ENCODE data around the gene TTC39A.

TTC39A gene

DNA sequence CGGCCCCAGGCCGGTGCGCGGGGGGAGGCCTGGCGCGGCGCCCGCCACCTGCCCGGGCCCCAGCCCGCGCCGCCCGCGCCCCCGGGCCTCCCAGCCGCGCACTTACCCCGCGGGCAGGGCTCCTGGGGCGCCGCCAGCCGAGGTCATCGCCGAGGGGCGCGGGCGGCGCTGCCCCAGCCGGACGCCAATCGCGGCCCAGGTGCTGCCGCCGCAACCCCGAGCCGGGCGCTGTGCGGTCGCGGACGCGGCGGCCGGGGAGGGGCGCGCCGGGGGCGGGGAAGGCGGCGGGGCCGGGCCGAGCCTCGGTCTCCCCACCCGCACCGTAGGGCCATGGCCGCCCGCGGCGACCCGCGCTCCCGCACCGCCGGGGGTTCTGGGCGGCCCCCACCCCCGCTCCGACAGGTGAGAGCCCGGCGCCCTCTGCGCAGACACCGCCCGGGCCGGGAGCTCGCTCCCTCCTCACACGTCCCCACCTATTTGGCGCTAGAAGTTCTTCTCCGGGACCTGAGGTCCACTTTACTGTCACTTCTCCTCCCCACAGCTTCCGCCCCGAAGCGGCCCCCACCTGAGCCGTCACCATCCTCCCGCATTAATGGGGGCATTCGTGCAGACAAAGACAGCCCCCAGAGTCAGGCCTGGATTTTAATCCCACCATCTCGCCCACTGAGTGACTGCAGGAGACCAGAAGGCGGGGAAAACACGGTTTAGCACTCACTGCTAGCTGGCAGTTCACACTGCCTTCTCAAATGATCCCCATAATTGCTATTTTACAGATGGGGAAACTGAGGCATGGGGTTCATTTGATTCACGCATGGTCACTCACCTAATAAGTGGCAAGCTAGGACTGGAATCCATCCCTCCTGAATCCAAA, at the start of gene TTC39A:
Gene TTC39A, minus strand, starts transcription at position 232 of the 871 bp plus-strand sequence. Its CDS starts 85 bp downstream, at position 147.
- no peak for DNase-seq

DNA sequence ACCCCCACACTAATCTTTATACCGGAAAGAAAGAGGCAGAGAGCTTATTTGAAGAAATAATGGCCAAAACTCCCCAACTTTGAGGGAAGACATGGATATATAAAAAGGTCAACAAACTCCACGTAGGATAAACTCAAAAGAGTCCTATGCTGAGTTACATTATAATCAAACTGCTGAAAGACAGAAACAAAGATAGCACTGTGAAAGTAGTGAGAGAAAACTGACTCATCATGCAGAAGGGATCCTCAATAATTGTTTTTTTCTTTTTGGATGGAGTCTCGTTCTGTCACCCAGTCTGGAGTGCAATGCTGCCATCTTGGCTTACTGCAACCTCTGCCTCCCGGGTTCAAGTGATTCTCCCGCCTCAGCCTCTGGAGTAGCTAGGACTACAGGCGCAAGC, 48.5 kb upstream of the TTC39A start:
- no peak for DNase-seq

DNA sequence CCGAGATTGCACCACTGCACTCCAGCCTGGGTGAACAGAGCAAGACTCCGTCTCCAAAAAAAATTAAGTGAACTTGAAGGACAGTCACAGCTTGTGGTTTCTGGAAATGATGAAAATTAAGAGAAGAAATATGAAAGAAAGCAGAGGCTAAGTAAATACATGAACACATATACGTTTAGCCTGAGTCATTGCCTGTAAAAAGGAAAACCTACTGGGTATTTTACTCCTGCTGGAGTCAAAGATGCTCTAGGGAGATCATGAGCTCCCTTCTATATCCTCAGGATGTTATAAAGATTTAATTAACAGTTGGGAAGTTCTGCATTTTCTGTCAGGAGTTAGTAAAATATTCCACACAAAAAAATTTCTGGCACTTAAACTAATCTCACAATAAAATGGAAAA, 43.5 kb upstream of the TTC39A start:
- DNase-seq = no peak

DNA sequence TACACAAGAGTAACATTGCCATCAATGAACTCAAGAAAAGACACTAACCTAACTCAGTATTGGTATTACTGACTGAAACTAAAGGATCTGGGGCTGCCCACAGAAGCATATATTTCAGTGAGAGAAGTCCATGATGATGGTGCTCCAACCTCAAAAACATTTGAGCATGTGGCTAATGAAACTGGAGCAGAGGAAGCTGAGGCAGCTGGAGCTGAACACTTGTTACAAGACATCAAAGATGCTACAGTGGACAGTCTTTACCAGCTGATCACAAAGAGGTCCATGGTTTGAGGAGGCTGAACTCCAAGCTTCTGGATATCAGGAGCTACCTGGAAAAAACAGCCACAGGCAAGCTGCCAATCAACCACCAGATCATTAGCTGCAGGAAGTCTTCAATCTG, 42.2 kb upstream of the TTC39A start:
- no peak for DNase-seq

DNA sequence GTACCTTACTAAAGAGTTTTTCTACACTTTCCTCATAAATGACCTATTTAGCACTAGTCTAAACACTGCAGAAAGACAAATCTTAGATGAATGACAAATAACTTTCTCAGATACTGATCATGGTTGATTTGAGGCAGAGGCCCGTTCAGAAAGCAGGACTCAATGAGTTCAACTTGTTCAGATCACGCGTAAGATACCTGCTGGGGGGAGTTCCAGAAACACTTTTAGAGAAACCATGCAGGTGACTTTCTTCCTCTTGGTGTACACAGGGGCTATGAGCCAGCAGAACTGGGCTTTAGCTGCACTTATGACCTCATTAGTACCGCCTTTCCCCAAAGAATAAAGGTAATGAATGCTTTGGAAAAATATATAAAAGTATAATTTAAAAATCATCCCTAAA, 38.8 kb upstream of the TTC39A start:
- DNase-seq = no peak

DNA sequence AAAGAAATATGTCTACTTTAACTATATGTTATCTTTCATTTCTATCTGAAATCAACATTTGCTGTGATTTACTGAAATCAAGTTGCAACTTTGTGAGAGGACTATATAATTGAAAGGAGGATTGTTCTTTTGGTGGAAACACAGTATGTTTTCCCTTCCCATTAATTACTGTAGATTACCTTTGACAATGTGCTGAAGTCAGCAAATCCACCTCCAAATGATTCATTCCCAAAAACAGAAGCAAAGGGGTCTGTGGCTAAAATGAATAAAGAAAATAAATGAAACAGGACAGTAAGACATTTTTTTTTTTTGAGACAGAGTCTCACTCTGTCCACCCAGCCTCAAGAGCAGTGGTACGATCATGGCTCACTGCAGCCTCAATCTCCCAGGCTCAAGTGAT, 35.4 kb upstream of the TTC39A start:
- DNase-seq = no peak

DNA sequence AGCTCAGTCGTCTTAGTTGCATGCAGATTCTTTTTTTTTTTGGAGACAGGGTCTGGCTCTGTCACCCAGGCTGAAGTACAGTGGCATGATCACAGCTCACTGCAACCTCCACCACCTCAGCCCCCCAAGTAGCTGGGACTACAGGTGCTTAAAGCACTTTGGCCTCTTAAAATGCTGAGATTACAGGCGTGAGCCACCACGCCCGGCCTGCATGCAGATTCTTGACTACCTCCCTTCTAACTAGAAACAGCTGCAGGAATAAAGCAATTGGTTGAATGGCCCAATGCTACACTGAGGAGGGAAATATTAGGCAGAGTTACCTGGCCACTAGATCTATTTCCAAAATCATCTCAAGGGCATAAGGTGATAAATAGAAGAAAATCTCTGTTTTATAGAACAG, 29.5 kb upstream of the TTC39A start:
- DNase-seq = no peak

DNA sequence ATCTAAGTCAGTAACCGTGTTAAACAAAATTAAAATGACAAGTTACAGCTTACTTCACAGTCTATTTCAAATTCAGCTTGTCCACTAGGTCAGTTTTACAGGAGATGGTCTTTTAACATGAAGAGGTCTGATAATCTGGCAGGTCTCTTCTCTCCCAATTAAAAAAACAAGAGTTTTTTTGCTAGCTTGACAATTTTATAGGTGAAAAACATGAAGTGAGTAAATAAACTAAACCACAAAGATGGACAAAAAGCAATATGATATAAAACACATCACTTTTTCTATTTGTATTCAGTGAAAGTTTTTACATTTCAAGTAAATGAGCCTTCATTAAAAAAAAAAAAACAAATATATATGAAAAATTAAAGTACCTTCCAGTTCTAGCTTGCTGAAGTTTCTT, 25.0 kb upstream of the TTC39A start:
- no peak for DNase-seq

DNA sequence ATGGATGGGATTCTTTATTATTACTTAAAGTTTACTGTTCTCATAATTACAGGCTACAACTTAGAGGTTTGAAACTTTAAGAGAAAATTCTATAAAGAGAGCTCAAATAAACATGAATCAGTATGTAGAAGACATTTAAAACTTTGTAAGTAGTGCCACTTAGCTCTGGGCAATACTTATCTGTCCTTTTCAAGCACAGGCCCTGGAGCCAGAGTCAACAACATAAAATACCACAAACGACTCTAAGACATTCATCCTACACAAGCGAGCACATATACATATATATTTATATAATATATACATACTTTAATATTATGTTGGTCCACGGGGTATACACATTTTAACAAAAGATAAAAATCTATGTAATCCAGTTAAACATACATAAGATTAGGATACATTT, 24.1 kb upstream of the TTC39A start:
- DNase-seq = no peak

DNA sequence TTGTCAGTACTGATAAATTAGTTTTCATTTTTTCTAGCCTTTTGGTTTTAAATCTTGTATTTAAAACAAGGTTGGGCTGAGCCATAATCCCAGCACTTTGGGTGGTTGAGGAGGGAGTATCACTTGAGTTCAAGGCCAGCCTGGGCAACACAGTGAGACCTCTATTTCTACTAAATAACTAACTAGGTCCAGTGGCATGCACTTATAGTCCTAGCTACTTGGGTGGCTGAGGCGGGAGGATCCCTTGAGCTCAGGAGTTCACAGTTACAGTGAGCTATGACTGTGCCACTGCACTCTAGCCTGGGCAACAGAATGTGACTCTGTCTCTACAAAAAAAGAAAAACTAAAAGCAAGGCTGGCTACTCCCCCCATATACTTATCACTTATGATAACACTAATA, 21.5 kb upstream of the TTC39A start:
- DNase-seq = no peak

DNA sequence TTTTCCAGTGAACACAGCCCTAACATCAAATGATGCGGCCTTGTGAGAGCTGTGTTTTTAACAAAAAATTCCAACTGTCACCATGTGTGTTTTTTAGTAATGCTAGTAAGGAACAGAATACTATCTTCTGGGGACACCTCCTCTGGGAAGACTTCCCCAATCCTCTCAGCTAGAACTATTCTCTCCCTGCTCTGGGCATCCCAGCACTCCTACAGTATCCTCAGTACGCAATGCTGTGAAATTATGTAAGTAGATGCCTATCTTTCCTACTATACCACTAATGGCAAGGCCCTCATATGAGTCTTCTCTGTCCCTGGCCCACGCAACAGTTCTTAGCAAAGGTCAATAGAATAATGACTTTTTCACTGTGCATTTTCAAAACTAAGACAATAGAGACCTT, 19.5 kb upstream of the TTC39A start:
- DNase-seq = no peak

DNA sequence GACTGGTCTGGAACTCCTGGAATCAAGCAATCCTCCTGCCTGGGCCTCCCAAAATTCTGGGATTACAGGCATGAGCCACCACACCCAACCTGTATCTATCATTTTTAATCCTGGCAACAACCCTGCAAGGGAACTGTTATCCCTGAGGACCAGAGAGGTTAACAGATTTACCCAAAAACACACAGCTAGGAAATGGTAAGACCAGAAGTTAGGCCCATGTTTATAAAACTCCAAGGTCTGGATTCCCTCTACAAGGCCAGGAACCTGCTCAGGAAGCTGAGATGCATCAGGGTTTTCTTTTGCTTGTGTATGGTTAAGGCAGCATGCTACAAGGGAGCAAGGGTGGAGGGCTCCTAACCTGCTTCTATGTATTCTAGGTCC, 17.8 kb upstream of the TTC39A start:
- DNase-seq = no peak

DNA sequence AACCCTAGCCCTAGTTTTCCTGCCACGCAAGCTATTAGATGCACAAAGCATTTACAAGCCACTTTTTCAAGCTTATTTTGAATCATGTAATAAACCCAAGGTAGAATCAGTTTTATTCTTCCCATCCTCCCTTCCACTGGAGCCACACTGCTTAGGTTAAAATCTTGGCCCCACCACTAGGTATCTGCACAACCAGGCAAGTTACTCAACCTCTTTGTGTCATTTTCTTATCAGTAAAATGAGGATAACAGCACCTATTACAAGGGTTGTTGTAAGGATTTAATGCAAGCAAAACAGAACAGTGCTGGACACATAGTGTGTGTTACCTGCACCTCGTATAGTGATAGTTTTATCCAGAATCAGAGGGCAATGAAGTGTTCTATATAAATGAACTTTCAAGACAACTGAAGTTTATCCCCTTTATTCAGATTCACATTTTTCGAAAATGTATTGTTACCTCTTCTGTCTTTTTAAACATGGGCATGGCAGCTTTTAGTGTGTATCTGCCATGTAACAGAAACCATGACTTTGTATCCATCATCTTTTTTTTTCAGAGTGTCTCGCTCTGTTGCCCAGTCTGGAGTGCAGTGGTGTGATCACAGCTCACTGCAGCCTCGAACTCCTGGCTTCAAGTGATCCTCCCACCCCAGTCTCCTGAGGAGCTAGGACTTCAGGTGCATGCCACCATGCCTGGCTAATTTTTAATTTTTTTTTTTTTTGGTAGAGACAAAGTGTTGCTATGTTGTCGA, 17.2 kb upstream of the TTC39A start:
- DNase-seq = no peak

DNA sequence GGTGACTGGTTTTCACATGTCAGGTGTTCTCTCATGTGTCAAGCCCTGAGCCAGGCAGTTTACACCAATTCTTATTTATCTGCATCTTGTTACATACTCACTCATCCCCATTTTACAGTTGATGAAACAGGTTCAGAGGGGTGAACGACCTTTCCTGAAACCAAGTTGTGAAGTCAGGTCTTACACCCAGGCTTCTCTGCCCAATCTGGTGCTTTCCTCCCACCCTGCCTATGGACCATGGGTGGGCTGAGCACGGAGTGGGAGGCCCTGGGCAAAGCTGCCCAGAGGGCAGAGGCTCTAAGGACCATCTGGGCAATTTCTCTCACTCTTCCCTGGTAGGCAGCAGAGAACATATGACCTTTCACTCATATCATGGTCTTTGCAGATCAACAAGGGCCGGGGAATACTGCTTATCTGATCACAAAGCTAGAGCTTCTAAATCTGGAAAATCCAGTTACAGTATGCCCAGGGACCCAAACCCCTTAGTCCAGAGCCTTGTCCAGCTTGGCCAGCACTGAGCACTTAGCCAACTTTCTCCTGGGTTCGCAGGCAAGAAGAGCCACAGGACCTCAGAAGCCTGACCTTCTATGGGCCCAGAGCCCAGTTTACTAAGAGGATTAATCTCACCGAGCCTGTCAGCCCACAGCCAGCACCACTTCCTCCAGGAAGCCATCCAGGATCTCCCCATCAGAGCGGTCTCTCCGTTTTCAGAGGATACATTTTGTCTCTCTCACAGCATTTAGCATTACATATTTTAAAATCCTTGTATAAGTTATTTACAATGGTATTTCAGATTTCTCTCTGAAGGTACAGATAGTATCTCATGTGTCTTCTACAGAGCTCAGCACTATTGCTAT, 16.0 kb upstream of the TTC39A start:
- no peak for DNase-seq

DNA sequence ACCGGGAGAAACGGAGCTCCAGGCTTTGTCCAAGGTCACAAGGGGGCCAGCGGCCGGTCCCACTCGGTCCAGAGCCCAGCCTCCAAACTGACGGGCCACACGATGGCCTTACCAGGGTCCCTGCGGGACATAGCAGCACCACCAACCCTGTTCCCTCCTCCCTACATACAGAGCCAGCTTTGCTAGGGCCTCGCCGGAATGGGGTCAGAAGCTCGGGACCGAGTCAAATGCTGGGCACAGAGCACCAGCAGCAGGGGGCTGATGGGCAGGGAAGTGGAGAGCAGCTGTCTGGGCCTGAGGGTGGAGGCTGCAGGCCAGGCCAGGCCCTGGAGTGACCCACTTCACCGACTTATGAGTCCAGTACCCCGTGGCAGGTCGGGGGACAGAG, 14.9 kb upstream of the TTC39A start:
- DNase-seq = no peak

DNA sequence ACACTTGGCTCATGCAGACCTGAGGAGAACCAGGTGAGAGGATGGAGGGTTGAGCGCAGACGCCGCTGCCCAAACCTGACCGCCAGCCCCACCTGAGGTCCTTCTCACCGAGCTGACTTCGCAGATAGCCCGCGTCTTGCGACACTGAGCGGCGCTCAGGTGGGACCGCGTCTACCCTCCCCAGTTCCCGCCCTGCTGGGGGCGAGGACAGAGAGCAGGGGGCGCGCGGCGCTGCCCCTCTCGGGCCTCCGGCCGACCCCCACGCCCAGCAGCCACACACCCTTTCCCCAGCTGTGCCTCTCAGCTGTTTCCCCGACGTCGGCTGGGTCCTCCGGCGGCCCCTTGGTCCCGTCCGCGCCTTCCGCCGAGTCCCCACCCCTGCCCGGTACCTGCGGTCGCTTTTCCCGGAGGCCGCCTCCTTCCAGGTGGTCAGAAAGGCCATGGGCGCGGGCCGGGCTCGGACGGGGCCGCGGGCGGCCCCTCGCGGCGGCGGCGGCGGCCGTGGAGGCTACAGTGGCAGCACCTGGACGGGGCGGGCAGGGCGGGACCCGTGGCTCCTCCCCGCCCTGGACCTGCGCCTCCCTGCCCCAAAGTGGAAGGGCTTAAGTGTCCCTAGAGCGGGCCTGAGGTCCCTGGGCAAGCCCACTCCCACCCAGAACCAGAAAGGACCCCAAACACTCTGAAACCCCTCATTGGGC, 14.4 kb upstream of the TTC39A start:
- DNase-seq = no peak

DNA sequence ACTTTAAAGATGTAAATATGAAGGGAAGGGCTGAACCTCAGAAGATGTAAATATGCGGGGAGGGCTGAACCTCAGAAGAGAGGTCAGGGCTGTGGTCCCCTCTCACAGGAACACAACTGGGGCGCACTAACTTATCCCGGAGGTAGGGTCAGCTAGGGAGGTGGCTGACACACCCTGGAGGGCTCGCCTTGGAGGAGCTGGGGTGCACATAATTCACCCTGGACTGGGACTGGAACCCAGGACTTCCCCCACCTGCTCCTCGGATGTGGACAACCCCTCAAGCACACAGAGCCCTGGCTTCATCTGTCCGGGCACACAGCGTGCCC, 13.9 kb upstream of the TTC39A start:
- DNase-seq = no peak

DNA sequence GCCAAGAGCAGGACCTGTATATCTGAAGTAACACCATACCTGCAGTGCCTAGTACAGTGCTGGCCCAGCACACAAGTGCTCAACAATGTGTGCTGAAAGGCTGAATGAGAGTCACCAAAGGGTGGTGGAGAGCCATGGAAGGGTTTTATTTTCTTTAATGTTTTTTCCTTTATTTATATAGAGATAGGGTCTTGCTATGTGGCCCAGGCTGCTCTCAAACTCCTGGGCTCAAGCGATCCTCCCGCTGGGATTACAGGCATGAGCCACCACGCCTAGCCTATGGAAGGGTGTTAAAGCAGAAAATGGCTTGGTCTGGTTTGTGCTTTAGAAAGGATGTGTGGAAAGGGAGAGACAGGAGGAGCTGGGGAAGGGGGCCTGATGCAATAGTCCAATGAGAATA, 13.3 kb upstream of the TTC39A start:
- no peak for DNase-seq

DNA sequence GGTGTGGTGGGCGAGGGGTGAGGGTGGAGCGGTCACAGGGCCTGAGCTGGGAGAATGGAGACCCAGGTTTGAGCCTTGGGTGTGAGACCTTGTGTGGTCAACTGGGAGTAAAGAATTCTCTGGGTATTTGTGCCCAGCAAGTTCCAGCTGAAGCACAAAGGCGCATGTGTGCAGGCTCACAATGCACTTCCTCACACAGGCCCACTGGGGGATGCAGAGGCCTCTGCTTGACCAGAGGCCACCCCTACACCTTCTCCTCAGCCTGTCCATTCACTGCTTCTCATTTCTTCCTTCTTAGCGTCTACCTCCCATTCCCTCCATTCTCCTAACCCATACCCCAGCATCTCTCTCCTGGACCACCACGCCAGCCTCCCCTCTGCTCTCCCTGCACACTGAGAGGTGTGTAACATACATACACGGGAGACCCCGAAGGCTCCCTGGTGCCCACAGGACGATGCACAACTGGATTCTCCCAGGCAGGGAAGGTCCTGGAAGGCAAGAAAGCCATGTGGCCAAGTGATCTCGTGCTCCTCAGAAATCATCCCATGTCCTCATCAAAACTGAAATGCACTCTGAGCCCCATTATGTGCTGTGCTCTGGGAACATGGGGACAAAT, 12.3 kb upstream of the TTC39A start:
- DNase-seq = no peak

DNA sequence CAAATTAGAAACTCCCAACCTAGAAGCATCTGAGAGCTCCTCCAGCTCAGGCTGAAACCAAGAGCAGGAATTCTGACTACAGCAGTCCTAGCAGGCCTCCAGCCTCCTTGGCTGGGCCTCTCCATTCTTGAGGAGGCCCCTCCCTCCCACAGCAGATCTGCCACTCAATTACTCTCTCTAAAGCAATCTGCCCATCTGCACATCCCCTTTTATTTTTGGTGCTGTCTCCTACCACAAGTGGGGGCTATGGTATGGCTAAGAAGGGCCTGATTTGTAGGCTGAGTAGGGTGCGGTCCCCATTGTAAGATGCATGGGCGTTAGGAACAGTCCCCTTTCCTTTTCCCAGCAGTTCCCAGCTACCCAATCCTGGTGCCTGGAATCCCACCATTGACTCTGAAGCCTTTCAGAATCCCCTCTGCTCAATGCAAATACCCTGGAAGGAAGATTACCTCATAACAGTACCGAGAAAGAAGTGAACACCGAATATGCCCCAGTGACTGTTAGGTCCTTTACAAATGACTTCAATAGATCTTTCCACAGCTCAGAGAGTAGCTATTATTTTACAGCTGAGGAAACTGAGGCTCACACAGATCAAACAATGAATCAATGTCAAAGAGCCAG, 11.6 kb upstream of the TTC39A start:
- DNase-seq = no peak

DNA sequence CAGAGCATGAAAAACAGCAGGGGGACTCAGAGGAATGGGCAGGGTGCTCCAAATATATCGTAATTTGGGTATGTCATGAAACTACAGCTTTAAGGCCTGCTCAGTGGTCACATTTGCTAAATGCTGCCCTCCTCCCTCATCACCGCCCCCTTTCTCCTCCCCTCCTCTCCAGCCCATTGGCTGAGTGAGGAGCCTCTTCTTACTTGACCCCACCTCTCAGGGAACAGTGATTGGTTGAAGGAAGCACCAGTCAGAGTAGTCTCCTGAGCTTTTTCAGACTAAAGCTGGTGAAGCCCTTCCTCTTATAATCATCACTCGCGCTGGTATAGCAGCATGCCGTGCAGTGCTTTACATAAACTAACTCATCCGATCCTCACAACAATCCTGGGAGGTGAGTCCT, 10.0 kb upstream of the TTC39A start:
- DNase-seq = no peak

DNA sequence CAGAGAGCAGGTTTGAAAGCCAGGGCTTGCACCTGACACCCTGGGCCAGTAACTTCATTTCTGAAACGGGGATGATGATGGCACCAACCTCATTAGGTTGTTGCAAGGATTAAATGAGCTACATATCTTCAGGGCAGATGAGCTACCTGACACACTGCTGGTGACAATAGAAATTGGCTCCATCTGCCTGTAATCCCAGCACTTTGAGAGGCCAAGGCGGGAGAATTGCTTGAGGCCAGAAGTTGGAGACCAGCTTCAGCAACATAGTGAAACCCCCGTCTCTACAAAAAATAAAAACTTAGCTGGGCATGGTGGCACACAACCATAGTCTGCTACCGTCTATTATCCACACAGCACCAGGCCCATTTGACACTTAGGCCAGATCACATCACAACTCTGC, 6.3 kb upstream of the TTC39A start:
- DNase-seq = no peak
